HG03108 (cell line): ENCODE data around the gene TLE5.
A peak's percentile ranks its signal among the peaks of the same experiment; 100 is the strongest.
"Not testable (repeated sequence)": the region's sequence is repeated elsewhere in the genome, so short reads cannot be mapped to it uniquely, and the experiment has no call there.

Experiments
- ATAC-seq: cut with Tn5 transposase; IDR thresholded peaks from one replicate; pipeline ENCODE4 v1.9.1; 2021; ENCODE audit warnings: moderate library complexity; ENCODE audit not compliant: unreplicated experiment

Gene TLE5

GRCh38 chr19:3045885-3046697 is 16.2 kb downstream of the TLE5 start:
- no peak for ATAC-seq

GRCh38 chr19:3045191-3045590 is 17.1 kb downstream of the TLE5 start:
- no peak for ATAC-seq

GRCh38 chr19:3042621-3043267 is 19.6 kb downstream of the TLE5 start:
- no peak for ATAC-seq

GRCh38 chr19:3041761-3042620 is 20.3 kb downstream of the TLE5 start:
- ATAC-seq, result no peak

GRCh38 chr19:3041327-3041726 is 21.0 kb downstream of the TLE5 start:
- ATAC-seq, result no peak

GRCh38 chr19:3039641-3040077 is 22.6 kb downstream of the TLE5 start:
- no peak for ATAC-seq

- ATAC-seq, result no peak
Measured at GRCh38 chr19:3039125-3039524, 23.2 kb downstream of the TLE5 start.

GRCh38 chr19:3038214-3038613 is 24.1 kb downstream of the TLE5 start:
- no peak for ATAC-seq

GRCh38 chr19:3036977-3037544 is 25.2 kb downstream of the TLE5 start:
- not testable (repeated sequence) for ATAC-seq

- peak; percentile 53 for ATAC-seq
Measured at GRCh38 chr19:3036119-3036976, 25.9 kb downstream of the TLE5 start.

GRCh38 chr19:3035542-3036118 is 26.7 kb downstream of the TLE5 start:
- peak; percentile 78 for ATAC-seq

GRCh38 chr19:3034656-3035541 is 27.4 kb downstream of the TLE5 start:
- no peak for ATAC-seq

- ATAC-seq, result no peak
Measured at GRCh38 chr19:3034406-3034655, 28.0 kb downstream of the TLE5 start.

- ATAC-seq, result no peak
Measured at GRCh38 chr19:3033595-3034405, 28.5 kb downstream of the TLE5 start.

GRCh38 chr19:3031607-3031867 is 30.8 kb downstream of the TLE5 start:
- no peak for ATAC-seq

GRCh38 chr19:3029065-3029923 is 33.0 kb downstream of the TLE5 start, which contains the start of gene TLE2:
TSS of gene TLE2 (minus strand) at chr19:3029280. CDS start at chr19:3028904, 376 bp downstream.
- ATAC-seq, result no peak

- ATAC-seq, result no peak
Measured at GRCh38 chr19:3028305-3029064, 33.8 kb downstream of the TLE5 start.
